GOT3 (cell line): ENCODE results near the gene ANXA6.

ENCODE experiments used
- DNase-seq: peaks from one replicate; lab custom pipeline; 2025; ENCODE audit warnings: mixed read lengths; lab: John Stamatoyannopoulos, UW

Gene ANXA6

GRCh38 chr5:151063142-151063989, 94.2 kb downstream of the ANXA6 start:
- no peak for DNase-seq

- no peak for DNase-seq
Observed at GRCh38 chr5:151062405-151063141, 95.0 kb downstream of the ANXA6 start.

- no peak for DNase-seq
Observed at GRCh38 chr5:151060742-151061141, 96.8 kb downstream of the ANXA6 start.

DNA sequence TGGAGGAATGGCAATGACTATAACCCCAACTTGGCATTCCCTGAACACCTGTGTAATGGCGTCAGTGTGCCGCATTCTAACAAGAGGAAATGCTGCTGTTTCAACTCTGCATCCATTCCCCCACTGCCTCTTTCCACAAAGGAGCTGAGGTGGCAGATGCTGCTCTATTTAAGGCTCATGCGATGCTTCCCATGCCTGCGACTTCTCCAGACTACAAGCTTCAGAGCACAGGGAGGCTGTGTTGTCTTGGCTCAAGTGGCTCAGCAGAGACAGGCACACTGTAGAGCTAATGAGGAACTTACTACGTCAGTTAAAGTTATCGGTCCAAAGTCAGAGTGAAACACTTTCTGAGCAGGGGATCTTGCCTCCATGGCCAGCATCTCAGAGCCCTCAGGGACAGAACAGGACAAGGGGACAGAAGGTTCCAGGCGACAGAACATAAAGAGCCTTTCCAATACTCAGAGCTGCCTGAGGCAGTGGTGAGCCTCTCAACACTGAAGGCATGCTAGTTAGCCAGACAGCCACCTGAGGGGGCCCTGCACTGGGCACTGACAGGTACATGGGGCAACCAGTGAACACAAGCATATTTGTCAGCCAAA, 98.6 kb downstream of the ANXA6 start:
- no peak for DNase-seq

- no peak for DNase-seq
Observed at GRCh38 chr5:151058301-151058700, 99.3 kb downstream of the ANXA6 start.

- DNase-seq, result no peak
Observed at GRCh38 chr5:151056379-151057325, 100.9 kb downstream of the ANXA6 start.

DNA sequence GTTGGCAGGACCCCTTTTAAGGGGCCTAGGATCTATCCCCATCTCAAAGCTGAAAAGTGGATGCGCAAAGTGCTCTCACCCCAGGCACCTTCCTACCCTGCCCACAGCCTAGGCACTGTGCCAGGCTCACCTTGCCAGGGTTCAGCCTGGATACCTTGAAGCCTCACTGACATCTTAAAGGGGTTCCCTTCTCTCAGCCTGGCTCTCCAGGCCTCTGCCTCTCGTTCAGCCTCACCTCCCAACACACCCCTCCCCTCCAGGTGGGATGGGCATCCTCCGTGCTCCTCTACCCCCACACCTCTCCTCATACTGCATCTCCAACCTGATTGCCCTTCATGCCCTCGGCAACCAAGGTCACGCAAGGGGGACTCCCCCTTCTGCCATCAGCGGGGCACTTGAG, 102.2 kb downstream of the ANXA6 start:
- no peak for DNase-seq

DNA sequence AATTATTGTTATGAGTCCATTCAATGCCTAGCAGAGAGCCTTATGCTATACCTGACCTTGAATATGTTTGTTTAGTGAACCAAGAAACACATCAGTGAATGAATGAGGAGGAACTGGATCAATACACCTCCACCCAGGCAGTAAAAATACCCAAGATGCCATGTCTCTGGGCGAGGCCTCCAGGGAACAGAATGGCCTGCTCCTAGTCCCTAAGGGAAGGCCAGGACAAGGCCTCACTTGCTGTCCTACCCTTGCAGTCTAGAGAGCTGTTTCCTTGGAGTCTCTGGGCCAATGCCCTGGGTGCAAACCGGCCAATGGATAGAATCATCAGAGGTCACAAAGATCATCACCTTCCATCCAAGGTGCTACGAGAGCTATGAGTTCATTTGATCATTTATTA, 102.9 kb downstream of the ANXA6 start:
- DNase-seq, result no peak

DNA sequence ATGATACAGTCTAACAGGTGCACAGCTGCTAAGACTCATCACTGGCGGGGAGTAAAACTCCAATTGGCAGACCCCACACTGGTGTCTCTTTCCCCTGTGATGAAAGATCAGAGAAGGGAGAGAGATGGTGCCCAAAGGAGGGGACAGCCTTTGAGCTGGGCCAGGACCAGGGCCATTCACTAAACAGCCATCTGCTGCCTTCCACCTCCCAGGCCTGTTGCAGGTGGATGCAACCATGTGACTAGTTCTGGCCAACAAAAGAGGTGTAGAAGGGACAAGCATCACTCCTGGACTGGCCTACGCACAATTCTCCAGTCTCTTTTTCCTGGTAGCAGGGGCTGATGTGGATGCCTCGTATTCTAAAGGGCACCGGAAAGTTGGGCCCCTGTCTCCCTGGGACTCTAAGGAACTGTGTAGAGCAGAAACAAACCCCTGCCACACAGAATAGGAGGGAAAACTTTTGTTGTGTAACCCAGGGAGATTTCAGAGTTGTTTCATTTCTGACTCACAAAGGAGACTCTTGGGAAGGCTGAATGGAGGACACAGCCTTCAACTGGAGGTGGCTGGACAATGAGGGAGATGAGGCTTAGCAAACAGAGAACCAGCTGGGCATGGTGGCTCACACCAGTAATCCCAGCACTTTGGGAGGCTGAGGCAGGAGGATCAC, 103.7 kb downstream of the ANXA6 start:
- no peak for DNase-seq

DNA sequence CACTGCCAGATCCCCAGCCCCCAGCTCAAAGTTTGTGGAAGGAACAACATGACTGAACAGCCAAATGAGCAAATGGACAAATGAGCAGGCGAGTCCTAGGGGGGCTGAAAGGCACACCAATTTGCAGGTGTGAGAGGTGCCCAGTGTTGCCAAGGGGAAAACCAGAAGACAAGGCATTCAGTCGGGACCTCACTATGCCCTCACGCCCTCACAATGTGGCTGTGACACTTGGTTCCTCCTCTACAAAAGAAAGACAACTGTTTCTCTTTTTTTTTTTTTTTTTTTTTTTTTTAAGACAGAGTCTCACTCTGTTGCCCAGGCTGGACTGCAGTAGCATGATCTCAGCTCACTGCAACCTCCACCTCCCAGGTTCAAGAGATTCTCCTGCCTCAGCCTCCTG, 104.7 kb downstream of the ANXA6 start:
- DNase-seq, result no peak

- no peak for DNase-seq
Observed at GRCh38 chr5:151051931-151052608, 105.5 kb downstream of the ANXA6 start.

DNA sequence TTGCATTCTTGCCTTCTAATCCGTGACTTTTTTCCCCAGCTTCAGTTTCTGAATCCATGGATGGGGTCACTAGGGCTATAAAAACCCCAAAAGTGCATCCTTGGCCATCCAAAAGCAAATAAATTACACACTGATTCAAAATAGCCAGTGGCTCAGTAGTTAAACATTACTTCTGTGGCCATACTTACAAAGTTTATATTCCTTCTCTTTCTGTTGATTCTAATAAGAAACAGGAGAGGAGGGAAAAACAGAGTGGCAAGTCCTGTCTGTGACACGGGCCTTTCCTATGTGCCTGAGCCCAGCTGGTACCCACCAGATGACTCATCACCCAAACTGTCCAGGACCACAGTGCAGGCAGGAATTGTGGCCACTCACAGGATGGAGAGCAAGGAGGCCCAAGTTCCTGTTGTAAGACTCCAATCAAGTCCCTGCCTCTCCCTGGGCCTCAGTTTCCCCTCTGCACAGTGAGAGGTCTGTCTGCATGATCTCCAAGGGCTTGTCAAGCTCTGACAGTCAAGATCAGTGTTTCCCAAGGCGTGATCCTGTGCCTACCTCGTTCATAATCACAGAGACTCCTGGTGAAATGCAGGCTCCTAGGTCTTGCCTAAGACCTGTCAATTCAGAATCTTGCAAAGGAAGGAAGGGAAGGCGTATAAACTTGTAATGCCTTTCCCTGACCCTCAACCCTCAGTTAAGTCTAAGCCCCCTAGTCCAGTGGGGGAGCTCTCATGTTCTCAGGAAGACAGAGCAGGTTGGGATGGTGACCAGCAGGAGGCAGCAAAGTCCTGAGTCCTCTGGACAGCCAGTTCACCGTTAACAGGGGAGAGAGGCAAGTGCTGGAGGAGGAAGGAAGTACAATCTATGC, 106.3 kb downstream of the ANXA6 start:
- no peak for DNase-seq
